HL-60/S4 (cell line): Measurements from ENCODE around the gene ZNF883.

Experiments used
- in situ Hi-C: fragments of 300-500 bp; cut with MboI; formaldehyde crosslinking; loops from 2 replicates; pipeline ENCODE4 v1.14.3; 2022; ENCODE audit warnings: low sequenced_read_pairs

The ZNF883 gene

DNA sequence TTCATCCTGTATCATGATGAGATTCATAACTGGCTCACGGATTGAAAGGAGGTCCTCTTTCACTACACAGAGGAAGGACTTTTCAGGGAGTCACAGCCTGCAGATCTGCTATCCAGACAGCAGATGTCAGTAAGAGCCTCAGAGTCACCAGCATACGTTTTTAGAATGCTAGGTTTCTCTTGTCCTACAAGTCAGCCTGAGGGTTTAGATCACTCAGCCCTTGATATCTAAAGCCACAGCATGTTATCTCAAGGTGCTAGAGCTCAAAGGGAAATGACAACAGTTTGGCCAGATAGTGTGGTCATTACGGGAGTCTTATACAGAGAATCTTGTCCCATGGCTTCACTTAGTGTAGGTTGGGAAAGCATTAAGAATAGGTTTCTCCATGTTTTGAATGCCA lies 90.4 kb downstream of the ZNF883 start:
- in situ Hi-C loops: loop anchor here (25.0 kb wide), 1 partner anchor 666 kb away; no protein-coding TSS in a partner anchor

- in situ Hi-C loops: loop anchor here (10.0 to 25.0 kb wide), 2 partner anchors 669 to 737 kb away; no protein-coding TSS in a partner anchor
These were observed 94.0 kb downstream of the ZNF883 start for GRCh38 chr9:112917987-112918362.

DNA sequence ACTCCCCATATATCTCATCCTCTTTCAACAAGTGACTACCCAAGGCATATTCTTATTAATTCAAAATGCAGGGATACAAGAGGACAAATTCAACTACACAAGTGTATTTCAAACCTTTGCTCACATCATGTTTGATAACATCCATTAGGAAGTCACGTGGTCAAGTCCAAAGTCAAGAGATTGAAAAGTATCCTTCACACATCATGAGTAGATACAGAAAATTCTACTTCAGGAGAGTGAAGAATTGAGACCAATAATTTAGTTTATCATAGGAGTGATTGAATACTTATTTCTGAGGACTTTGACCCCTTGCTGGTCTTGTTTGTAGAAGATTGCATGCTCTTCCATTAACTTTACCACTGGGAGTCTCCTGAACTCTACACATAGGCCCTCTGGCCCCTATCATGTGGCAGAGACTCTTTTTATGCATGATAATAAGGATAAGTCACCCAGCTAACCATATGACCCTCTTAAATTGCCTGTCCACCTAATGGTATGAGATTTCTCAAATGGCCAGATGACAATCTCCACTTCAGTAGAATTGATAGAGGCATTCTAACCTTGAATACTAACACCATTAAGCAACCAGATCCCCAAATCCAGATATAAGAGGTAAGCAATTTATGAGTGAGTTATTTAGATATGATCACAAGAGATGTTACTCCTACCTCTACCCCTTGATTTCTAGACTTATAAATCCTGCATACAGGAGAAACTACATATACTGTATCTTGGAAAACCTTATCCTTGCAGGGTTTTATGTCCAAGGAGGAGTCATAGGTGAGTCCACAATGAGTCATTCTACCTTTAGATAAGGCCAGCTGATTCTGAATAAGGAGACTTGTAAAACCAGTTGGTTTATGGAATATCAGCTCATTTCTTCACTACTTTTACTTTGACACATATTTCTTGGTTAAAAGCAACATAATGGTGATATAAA lies 94.7 kb downstream of the ZNF883 start:
- in situ Hi-C loops: loop anchor here (10.0 to 25.0 kb wide), 2 partner anchors 670 to 737 kb away; no protein-coding TSS in a partner anchor

DNA sequence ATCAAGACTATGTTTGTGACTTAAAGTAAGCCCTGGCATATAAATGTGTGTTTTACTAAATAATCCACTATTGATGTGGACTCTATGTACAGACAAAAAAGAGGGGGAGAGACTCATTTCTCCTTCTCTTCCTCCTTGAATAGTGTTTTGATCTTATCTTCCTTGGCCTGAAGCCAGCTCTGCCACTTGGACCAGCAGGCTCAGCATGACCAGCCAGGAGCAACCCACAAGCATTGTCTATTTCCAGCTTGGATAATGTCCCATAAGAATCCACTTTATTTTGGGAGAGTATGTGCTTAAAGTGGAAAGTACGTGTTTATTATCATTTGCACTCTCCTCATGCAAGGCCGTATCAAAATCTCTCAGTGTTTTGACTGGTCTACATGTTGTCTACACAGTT lies 97.5 kb downstream of the ZNF883 start:
- in situ Hi-C loops: loop anchor here (10.0 to 25.0 kb wide), 2 partner anchors 673 to 740 kb away; no protein-coding TSS in a partner anchor

DNA sequence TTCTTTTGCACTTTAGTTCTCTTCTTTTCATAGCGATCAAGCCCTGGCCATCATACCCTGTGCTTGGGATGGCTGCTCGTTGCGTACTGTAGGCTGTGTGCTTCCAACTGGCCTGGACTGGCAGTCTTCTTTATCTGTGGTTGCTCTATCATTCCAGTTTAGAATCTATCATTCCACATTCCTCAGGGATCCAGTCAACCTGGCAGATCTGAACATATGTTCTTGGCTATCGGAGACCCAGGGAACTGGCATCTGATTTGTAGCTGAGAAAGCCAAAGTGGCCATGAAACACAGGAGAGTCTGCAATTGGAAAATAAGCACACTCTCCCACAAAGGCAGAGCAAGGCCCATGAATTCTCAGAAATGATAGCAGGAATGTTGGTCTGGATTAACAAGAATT lies 98.7 kb downstream of the ZNF883 start:
- in situ Hi-C loops: loop anchor here (10.0 to 25.0 kb wide), 2 partner anchors 674 to 741 kb away; no protein-coding TSS in a partner anchor

GRCh38 chr9:112912636-112913035 lies 99.4 kb downstream of the ZNF883 start:
- in situ Hi-C loops: loop anchor here (10.0 to 25.0 kb wide), 2 partner anchors 675 to 742 kb away; no protein-coding TSS in a partner anchor

DNA sequence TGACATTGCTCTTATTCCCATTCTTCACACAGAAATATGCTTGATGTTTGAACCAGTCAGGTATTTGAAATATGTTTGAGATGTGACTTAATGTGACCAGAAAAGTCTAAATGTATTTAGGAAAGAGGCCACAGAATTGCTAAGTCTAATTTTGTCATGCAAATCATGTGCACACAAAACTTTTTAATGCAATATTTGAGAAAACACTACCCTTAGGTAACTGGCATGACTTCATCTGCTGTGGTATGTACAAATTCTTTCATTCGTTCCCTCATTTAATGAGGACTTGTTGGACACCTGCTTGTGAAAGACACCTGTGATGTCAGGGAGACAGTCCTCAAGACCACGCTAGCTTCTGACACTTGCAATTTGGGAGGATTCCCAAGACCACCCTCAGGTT lies 100.3 kb downstream of the ZNF883 start:
- in situ Hi-C loops: loop anchor here (10.0 to 25.0 kb wide), 2 partner anchors 676 to 743 kb away; no protein-coding TSS in a partner anchor
